ENCODE measurements around the gene CACNA1D.

Gene CACNA1D

DNA sequence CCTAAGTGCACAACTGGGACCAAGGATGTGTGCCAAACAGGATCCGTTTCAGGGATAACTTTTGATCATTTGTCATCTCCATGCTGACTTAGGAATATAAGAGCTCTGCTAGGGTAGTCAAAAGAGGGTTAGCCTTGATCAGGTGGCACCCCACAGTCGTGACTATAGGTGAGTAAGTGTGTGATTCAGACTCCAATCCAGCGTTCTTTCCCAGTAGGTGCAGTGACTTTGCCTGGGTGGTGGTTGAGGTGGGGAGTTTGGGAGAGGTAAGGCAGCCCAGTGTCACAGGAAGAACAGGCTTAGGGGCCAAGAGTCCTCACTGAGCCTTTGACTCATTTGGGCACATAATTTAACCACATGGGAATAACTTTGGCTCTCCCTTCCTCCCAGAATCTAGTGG, 300.8 kb downstream of the CACNA1D start:
- peak overlapping the region; percentile 75 for H3K27ac ChIP-seq
- DNase-seq (ENCODE audit: low read depth, low spot score), result peak; percentile 69

- peak overlapping the region; percentile 75 for H3K27ac ChIP-seq
- DNase-seq (ENCODE audit: low read depth, low spot score), result no peak
Measured at GRCh38 chr3:53795789-53796560, 301.6 kb downstream of the CACNA1D start.

DNA sequence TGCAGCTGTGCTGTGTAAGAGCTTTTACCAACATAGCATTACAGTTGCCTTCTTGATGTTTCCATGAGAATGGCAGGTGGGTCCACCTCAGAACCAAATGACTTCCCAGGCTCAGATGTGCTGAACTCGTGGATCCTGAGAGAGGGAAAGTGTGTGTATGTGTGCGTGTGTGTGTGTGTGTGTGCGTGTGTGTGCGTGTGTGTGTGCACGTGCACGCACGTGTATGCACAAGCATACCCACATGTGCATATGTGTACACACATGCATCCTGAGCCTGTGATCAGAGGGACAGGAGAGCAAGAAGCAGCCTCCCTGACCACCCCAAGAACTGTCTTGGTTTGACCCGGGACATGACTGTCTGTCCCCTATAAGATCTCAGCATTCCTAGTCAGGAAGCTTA, 303.7 kb downstream of the CACNA1D start:
- DNase-seq (ENCODE audit: low read depth, low spot score), result no peak
- H3K27ac ChIP-seq, result no peak overlapping the region

- DNase-seq (ENCODE audit: low read depth, low spot score), result no peak
- H3K27ac ChIP-seq, result no peak overlapping the region
Measured at GRCh38 chr3:53799338-53799865, 305.0 kb downstream of the CACNA1D start.

DNA sequence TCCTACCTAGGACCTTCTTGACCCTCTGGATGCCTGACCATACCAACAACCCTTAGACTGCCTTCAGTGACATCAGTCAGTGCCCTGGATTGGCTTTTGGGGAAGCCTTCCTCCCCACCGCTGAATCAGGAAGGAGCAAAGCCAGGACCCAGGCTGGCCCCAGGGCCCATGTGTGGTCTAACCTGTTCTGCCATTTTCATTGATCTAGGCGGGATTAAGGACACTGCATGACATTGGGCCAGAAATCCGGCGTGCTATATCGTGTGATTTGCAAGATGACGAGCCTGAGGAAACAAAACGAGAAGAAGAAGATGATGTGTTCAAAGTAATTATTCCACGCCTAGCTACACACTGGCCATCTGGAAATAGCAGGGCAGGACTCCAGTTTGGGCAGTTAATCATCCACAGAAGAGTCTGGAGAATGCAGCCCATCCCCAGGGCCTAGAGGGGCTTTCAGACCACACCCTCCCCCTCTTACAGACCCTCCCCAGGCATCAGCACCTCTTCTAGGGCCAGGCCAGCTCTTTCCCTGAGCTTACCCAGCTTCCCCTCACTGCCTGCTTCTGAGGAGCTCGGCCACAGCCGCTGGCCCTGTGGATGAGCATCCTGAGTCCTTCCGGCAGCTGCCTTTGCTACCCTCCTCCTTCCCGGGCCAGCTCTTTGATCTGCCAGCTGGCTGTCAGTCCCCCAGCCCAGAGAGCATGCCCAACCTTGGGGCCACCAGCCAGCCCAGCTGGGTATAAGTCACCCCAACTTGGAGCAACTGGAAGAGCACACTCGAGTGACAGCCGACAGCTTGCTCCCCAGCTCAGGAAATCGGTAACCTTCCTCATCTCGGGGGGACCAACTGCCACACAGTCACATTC, 305.9 kb downstream of the CACNA1D start:
- H3K27ac ChIP-seq, result peak overlapping the region; percentile 32
- DNase-seq (ENCODE audit: low read depth, low spot score), result no peak

DNA sequence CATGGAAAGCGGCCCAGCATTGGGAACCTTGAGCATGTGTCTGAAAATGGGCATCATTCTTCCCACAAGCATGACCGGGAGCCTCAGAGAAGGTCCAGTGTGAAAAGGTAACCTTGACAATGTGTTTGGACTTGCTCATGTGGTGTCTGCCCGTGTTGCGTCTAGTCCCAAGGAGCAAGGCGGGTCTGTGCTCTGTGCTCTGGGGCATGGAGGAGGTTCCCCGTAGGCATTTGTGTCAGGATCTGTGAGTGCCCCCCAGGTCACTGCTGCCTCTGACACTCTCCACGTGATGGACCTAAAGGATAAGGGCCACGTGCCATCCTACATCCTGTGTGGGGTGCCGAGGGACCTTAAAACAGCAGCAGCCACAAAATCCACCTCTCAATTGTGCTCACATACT, 306.9 kb downstream of the CACNA1D start:
- no peak for DNase-seq (ENCODE audit: low read depth, low spot score)
- H3K27ac ChIP-seq, result no peak overlapping the region

GRCh38 chr3:53802256-53802880, 308.0 kb downstream of the CACNA1D start:
- no peak for DNase-seq (ENCODE audit: low read depth, low spot score)
- H3K27ac ChIP-seq, result no peak overlapping the region

GRCh38 chr3:53803124-53803815, 308.9 kb downstream of the CACNA1D start:
- DNase-seq (ENCODE audit: low read depth, low spot score), result no peak
- no peak overlapping the region for H3K27ac ChIP-seq

GRCh38 chr3:53803816-53804695, 309.6 kb downstream of the CACNA1D start:
- DNase-seq (ENCODE audit: low read depth, low spot score), result no peak
- H3K27ac ChIP-seq, result no peak overlapping the region

GRCh38 chr3:53804697-53805462, 310.5 kb downstream of the CACNA1D start:
- DNase-seq (ENCODE audit: low read depth, low spot score), result no peak
- no peak overlapping the region for H3K27ac ChIP-seq

- no peak for DNase-seq (ENCODE audit: low read depth, low spot score)
- no peak overlapping the region for H3K27ac ChIP-seq
Measured at GRCh38 chr3:53805463-53806159, 311.2 kb downstream of the CACNA1D start.

DNA sequence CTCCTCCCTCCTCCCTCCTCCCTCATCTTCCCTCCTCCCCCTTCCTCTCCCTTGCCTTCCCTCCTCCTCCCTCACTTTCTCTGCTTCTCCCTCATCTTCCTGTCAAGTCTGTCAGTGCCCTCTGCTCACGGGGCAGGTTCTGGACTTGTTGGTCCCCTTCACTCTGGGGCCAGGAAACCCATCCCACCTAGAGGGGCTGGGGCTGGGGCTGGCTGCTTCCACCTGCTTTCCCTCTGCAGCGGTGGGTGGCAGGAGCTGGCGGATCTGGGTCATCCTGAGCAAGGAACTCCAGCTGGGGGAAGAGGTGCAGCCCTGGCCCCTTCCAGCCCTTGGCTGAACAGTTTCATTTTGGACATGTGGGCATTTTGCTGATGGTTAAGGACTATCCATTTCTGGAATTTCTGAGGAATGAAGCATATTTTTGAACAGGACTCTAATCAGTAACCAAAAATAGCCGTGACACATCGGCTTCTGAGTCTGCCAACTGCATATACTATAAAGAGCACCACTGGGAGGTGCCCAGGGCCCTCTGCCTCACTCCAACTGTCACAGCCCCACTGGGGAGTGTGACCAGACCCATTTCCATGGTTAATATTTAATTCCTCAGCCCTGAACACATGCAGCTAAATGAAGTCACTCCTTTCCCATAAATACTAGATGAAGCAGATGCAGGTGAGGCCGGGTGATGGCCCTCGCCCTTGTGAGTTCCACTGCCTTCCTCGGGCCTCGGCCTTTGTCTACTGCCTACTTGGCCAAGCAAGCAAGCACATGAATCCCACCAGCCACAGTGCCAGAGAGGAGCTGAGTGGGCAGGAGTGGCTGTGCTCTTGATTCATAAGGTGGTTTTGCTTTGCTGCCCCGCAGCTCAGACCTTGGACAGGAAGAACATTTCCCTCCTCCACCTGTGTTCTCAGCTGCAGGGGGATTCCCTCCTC, 312.0 kb downstream of the CACNA1D start:
- H3K27ac ChIP-seq, result no peak overlapping the region
- DNase-seq (ENCODE audit: low read depth, low spot score), result no peak

GRCh38 chr3:53807117-53807810, 312.9 kb downstream of the CACNA1D start:
- no peak overlapping the region for H3K27ac ChIP-seq
- no peak for DNase-seq (ENCODE audit: low read depth, low spot score)

DNA sequence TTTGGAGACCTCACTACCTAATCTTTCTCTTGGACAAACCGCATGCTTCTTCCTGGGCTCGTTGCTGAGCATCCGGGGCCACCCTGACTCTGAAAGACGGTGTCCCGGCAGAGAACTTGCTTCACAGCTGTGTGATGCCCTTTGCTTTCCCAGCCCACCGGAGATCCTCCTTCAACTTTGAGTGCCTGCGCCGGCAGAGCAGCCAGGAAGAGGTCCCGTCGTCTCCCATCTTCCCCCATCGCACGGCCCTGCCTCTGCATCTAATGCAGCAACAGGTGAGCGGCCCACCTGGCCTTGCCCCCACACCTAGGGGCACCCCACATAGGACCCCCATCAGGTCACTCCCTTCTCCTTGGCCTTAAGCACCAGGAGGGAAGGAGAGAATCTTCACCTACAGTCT, 314.1 kb downstream of the CACNA1D start:
- DNase-seq (ENCODE audit: low read depth, low spot score), result no peak
- no peak overlapping the region for H3K27ac ChIP-seq

DNA sequence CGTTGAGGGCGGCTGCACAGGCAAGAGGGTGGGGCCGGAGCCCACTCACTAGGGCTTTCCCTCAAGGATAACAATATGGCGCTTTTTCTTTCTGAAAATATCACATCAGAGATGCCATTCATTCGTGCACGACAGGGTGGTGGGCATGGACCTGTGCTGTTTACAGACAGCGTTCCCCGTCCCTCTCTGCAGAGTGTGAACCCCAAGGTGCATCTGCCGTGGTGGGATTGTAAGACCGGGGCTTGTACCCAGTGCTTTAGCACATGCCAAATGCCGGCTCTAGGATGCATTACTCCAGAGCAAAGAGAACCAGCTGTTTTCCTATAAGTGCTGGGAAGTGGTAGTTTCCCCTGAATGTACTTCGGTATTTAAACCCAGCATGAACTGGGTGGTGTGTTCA, 314.9 kb downstream of the CACNA1D start:
- DNase-seq (ENCODE audit: low read depth, low spot score), result no peak
- H3K27ac ChIP-seq, result no peak overlapping the region

DNA sequence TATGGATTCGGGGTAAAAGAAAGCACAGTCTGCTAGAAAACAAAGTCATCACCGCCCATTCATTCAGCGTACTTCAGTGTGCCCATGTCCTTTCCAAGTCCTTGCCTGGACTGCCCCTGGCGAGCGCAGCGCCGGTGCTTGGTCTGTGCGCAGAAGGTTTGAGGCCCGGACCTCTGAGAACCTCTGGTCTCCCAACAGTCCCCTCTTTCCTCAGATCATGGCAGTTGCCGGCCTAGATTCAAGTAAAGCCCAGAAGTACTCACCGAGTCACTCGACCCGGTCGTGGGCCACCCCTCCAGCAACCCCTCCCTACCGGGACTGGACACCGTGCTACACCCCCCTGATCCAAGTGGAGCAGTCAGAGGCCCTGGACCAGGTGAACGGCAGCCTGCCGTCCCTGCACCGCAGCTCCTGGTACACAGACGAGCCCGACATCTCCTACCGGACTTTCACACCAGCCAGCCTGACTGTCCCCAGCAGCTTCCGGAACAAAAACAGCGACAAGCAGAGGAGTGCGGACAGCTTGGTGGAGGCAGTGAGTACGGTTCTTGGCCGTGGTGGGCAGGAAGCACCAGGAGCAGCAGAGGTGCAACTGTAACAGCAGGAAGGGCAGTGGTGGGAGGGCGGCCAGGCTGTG, 315.5 kb downstream of the CACNA1D start:
- DNase-seq (ENCODE audit: low read depth, low spot score), result no peak
- no peak overlapping the region for H3K27ac ChIP-seq
